HG03060 (cell line): ENCODE data around the gene CNBD2.
"Not testable (repeated sequence)": the region's sequence is repeated elsewhere in the genome, so short reads cannot be mapped to it uniquely, and the experiment has no call there.

Source experiments
- ATAC-seq: cut with Tn5 transposase; IDR thresholded peaks from one replicate; pipeline ENCODE4 v1.9.1; 2021; ENCODE audit warnings: low read depth, moderate number of reproducible peaks; ENCODE audit not compliant: unreplicated experiment

The CNBD2 gene

DNA sequence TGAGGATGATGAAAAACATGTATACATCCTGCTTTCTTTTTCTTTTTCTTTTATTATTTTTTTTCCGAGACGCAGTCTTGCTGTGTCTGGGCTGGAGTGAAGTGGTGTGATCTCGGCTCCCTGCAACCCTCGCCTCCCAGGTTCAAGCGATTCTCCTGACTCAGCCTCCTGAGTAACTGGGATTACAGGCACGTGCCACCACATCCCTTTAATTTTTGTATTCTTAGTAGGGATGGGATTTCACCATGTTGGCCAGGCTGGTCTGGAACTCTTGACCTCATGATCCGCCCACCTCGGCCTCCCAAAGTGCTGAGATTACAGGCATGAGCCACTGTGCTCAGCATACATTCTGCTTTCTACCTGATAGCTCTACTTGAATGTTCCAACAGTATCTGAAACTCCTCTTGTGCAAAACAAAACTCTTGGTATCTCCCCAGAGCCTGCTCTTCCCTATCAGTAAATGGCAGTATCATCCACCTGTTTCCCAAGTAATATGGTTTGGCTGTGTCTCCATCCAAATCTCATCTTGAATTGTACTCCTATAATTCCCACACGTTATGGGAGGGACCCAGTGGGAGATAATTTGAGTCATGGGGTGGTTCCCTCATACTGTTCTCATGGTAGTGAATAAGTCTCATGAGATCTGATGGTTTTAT is 85.6 kb downstream of the CNBD2 start:
- not testable (repeated sequence) for ATAC-seq

- no peak for ATAC-seq
Observed at GRCh38 chr20:36055145-36055544, 86.8 kb downstream of the CNBD2 start.

DNA sequence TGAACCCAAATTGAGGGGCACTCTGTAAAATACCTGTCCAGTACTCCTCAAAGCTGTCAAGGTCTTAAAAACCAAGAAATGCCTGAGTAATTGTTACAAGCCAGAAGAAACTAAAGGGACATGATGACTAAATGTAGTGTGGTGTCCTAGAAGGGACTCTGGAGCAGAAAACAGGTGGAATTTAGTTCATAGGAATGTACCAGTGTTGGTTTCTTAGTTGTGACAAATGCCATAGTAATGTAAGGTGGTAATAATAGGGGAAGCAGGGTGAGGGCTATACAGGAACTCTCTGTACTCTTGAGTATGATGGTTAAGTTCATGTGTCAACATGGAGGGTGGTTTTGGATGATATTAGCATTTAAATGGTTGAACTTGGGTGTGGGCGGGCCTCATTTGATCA is 92.3 kb downstream of the CNBD2 start:
- ATAC-seq: no peak

DNA sequence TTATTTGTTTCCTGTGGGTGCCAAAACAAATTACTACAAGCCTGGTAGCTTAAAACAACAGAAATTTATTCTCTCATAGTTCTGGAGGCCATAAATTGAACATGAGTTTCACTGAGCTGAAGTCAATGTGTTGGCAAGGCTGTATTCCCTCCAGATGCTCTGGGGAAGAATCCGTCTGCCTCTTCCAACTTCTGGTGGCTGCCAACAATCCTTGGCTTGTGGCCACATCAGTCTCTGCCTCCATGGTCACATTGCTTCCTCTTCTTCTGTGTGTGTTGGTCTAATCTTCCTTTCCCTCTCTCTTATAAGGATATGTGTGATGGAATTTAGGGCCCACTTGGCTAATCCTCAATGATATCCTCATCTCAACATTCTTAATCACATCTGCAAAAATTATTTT is 93.4 kb downstream of the CNBD2 start:
- no peak for ATAC-seq

DNA sequence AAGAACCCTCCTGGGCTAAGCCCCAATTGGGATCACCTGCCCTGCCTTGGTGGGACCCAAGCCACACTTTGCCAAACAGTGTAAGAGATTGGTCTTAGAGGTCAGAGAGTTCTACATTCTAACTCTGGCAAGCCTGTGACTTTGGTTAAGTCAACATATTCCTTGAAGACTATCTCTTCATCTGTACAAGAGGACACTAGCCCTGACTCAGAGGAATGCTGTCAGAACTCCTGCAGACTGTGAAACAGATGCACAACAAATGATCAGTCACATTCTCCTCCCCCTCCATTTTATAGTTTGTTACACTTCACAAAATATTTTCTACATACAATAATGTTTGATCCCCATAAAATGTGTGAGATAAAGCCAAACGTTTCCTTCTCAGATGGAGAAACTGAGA is 94.4 kb downstream of the CNBD2 start:
- no peak for ATAC-seq

DNA sequence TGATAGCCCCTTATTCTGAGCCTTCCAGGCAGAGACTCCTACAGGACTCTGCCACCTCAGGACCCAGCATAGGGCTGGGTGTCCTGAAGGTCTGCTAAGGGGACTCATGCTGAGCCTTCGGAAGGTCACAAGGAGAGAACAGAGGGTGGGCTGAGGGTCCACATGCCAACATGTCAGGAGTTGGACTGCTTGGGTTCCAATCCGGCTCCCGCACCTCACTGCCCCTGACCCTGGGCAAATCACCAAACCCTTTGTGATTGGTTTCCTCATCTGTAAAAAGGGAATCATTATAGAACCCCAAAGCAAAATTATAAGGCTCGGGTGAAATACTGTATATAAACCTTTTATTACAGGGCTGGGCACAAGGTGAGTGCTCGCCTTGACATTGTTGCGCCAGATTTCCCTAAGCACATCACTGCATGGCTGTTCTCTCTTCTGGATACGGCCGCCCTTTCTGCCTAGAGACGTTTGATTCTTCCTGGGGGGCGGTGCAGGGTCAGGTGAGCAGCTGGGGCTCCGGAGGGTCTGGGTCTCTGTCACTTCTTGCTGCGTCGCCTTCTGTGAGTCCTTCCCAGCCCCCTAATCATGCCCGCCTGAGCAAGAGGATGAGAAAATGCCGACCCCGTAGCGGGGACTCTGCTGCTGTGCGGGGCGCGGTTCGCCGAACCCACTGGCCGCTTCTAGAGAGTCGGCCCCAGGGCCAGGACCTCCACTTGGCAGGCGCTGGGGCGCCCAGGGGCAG is 95.7 kb downstream of the CNBD2 start:
- ATAC-seq: no peak

DNA sequence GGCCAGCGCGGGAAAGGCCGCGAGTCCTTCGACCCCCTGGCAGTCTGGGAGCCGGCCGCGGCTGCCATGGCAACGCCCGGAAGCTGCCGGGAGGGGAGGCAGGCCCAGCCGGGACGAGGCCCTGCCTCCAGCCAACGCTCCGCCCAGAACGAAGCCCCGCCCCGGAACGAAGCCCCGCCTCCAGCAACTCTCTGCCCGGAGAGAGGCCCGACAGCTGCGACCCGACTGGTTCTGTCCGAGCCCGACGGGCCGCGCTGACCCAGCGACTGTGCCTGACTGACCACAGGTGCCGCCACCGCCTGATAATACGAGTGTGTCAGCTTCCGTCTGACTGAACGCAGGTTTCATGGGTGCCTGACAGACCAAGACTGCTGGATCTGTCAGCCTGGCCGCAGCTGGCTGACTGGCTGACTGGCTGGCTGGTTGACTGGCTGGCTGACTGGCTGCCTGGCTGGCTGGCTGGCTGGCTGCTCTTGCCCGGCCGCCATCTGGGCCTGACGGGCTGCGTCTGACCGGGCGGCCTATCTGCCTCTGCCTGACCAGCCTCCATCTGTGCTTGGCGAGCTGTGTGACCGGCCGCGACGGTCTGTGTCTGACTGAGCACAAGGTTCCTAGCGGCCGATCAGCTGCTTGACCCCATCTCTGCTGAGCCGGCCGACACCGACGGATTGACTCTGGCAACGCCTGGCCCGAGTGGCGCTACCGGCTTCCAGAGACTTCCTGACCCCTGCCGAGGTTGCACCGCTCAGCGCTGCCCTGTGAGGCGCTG is 96.5 kb downstream of the CNBD2 start:
- ATAC-seq: no peak

GRCh38 chr20:36065427-36065998 is 97.1 kb downstream of the CNBD2 start:
- no peak for ATAC-seq

DNA sequence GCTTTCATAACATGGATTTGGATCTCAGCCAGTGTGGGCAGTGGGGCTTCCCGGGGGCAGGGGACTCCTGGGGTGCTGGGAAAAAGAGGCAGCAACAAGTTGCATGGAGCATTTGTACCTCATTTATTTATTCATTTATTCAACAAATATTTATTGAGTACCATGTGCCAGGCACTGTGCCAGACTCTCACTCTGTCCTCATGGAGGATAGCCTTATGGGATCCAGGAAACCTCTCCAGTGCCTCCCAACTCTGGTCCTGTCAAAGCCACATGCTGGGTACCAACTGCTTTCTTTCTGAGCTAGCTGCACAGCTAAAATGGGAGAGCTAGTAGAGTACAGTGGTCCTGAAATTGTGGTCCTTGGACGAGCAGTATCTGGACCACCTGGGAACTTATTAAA is 98.4 kb downstream of the CNBD2 start:
- ATAC-seq: no peak

DNA sequence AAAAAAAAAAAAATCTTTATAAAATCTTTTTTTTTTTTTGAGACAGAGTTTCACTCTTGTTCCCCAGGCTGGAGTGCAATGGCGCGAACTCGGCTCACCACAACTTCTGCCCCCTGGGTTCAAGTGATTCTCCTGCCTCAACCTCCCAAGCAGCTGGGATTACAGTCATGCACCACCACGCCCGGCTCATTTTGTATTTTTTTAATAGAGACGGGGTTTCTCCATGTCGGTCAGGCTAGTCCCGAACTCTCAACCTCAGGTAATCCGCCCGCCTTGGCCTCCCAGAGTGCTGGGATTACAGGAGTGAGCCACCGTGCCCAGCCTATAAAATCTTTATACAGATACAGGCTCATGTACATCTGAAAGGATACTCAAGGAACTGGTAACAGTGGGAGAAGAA is 100.1 kb downstream of the CNBD2 start:
- ATAC-seq: not testable (repeated sequence)

DNA sequence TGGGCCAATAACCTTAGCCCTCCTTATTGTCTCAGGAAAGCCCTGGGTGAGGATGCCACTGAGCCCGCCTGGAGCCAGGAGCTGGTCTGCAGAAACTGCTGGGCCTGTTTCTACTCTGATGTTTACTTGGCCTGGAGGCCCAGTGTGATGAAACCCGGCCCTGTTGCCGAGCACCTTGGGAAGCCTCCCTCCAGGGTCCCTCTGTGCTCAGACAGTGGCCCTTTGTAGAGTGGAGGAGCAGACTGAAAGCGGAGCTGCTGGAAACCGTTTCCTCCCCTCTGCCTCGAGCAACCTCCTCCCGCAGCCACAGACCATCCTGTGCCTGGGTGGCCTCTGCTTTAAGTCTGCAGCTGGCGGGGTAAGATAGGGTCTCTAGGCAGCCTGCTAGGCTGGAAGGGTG is 102.1 kb downstream of the CNBD2 start:
- ATAC-seq: no peak

DNA sequence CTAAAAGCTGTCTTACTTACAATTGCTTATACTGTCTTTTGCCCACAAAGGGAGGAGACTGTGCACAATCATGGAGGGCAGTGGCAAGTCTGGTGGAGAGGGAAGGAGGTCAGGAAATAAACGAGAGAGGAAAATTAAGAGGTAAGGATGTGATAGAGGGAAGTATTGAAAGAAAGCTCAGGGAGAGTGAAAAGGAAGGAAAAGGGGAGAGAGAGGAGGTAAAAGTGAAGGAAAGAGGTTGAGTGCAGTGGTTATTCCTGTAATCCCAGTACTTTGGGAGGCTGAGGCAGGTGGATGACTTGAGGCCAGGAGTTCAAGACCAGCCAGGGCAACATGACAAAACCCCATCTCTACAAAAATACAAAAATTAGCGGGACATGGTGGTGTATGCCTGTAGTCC is 103.5 kb downstream of the CNBD2 start:
- ATAC-seq: no peak

GRCh38 chr20:36074983-36075382 is 106.6 kb downstream of the CNBD2 start:
- no peak for ATAC-seq

DNA sequence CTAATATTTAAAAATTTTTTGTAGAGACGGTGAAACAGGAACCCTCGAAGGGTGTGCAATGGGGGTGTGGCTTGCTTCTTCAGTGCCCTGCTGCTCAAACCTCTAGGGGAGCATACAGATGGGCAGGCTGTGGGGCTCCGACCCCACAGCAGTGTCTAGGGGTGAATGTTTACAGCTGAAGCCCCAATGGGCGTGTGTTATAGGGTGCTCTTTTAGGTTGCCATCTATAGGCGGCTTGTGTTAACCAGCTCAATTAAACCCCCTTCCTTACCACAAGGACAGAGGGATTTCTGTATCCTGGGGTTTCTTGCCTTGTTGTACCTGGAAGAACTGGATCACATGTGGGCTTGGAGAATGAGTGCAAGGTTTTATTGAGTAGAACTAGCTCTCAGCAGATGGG is 109.4 kb downstream of the CNBD2 start:
- ATAC-seq: not testable (repeated sequence)

DNA sequence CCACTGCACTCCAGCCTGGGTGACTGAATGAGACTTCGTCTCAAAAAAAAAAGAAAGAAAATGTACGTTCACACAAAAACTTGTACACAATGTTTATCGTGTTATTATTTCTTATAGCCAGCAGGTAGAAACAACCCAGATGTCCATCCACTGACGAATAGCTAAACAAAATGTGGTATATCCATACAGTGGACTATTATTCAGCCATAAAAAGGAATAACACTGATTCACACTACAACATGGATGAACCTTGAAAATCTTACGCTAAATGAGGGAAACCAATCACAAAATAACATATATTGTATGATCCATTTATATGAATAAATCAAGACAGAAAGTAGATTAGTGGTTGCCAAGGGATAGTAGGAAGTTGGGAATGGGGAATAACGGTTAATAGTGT is 111.1 kb downstream of the CNBD2 start:
- no peak for ATAC-seq

GRCh38 chr20:36079984-36080383 is 111.6 kb downstream of the CNBD2 start:
- ATAC-seq: not testable (repeated sequence)
